Endothelial cell of umbilical vein (primary cell): ENCODE results near the gene GRIFIN. TPM values are rescaled to one million over a fixed set of nuclear protein-coding genes. Genes with fewer than 3 reads are reported as not detected.

Experiments
- BruUV-seq: library from RNA; stranded (reverse); fragments of 400-500 nt; replicated peaks from 2 replicates; lab custom pipeline; 2021; lab: Mats Ljungman, UMichigan
- CTCF ChIA-PET: fragments of 300-600, 350-600 bp; sonication (Branson Sonifier 250); formaldehyde crosslinking; loops from one replicate; lab custom pipeline; 2021; ENCODE audit warnings: antibody characterized with exemption, inconsistent platforms; lab: Charles Lee
- POLR2A ChIA-PET: fragments of 300-600, 350-600 bp; sonication (Branson Sonifier 250); formaldehyde crosslinking; loops from one replicate; lab custom pipeline; 2021; ENCODE audit warnings: antibody characterized with exemption, inconsistent platforms; lab: Charles Lee
- DNase-seq: peaks from one replicate; pipeline ENCODE4 v3.0.0-alpha.2; 2011; ENCODE audit warnings: low read depth, low spot score
- FAIRE-seq: peaks from 2 replicates; lab custom pipeline; 2011; peaks lifted over from hg19 to GRCh38; lab: Jason Lieb, UNC
- H2AFZ ChIP-seq: 2 replicates; pipeline ENCODE4 v1.6.0; 2012; ENCODE audit warnings: low read depth, low read length, control low read depth, inconsistent platforms
- H3K27ac ChIP-seq: 2 replicates; pipeline ENCODE4 v1.5.1; 2011; ENCODE audit warnings: low read depth, mild to moderate bottlenecking, control low read depth, low read length, moderate library complexity; ENCODE audit not compliant: insufficient read depth
- H3K27me3 ChIP-seq, 2 experiments: 2 replicates each; pipeline versions ENCODE4 v1.6.0 to v1.6.1; 2011; ENCODE audit warnings: low read length in 2 of 2, mixed read lengths in 1 of 2; ENCODE audit not compliant: control insufficient read depth in 2 of 2, insufficient read depth in 2 of 2
- H3K36me3 ChIP-seq, 2 experiments: 2 replicates in 1 of 2; 3 replicates in 1 of 2; pipeline ENCODE4 v1.5.1; 2011; ENCODE audit warnings: low read length in 2 of 2, mild to moderate bottlenecking in 1 of 2, moderate library complexity in 1 of 2; ENCODE audit not compliant: control insufficient read depth in 2 of 2, insufficient read depth in 2 of 2; ENCODE audit errors: extremely low read depth in 1 of 2
- H3K4me1 ChIP-seq: 3 replicates; pipeline ENCODE4 v1.5.1; 2011; ENCODE audit warnings: mild to moderate bottlenecking, low read length; ENCODE audit not compliant: control insufficient read depth, insufficient read depth; ENCODE audit errors: extremely low read depth
- H3K4me2 ChIP-seq: 2 replicates; pipeline ENCODE4 v1.6.1; 2011; ENCODE audit warnings: low read length, control low read depth, mixed read lengths; ENCODE audit not compliant: insufficient read depth
- H3K4me3 ChIP-seq, 3 experiments: fragments of 200-600 bp in 1 of 3; sonication (generic), shearing (Covaris generic) in 1 of 3; replicated peaks in 1 of 3; 2 replicates each; pipeline ENCODE4 v1.5.1; 2011 to 2016; ENCODE audit warnings: control low read depth in 3 of 3, low read length in 3 of 3, mild to moderate bottlenecking in 2 of 3, inconsistent platforms in 1 of 3, low read depth in 1 of 3, moderate library complexity in 1 of 3; ENCODE audit not compliant: insufficient read depth in 1 of 3
- H3K79me2 ChIP-seq: 2 replicates; pipeline ENCODE4 v1.6.0; 2012; ENCODE audit warnings: low read length, inconsistent platforms; ENCODE audit not compliant: control insufficient read depth, insufficient read depth
- H3K9ac ChIP-seq: replicated peaks from 2 replicates; pipeline ENCODE3; 2011; ENCODE audit warnings: low read length, control low read depth; ENCODE audit not compliant: insufficient read depth; ENCODE audit errors: extremely low read depth
- H3K9me1 ChIP-seq: replicated peaks from 3 replicates; pipeline ENCODE4 v1.6.0; 2011; ENCODE audit warnings: mild to moderate bottlenecking, low read length; ENCODE audit not compliant: control insufficient read depth, insufficient read depth; ENCODE audit errors: extremely low read depth
- H3K9me3 ChIP-seq: replicated peaks from 2 replicates; pipeline ENCODE4 v1.5.1; 2012; ENCODE audit warnings: low read length, inconsistent platforms; ENCODE audit not compliant: control insufficient read depth, insufficient read depth
- H4K20me1 ChIP-seq: replicated peaks from 2 replicates; pipeline ENCODE3; 2011; ENCODE audit warnings: mild to moderate bottlenecking, low read length; ENCODE audit not compliant: control insufficient read depth, insufficient read depth; ENCODE audit errors: extremely low read depth
- CTCF ChIP-seq, 2 donors: IDR thresholded peaks; 1 replicate in 1 of 2; 2 replicates in 1 of 2; pipeline ENCODE4 v1.5.1; 2011; ENCODE audit warnings: low read length in 2 of 2, mild to moderate bottlenecking in 2 of 2, moderate library complexity in 2 of 2, control low read depth in 1 of 2, inconsistent platforms in 1 of 2, low read depth in 1 of 2; ENCODE audit not compliant: insufficient read depth in 1 of 2; ENCODE audit errors: extremely low read depth in 1 of 2
- EZH2 ChIP-seq: IDR thresholded peaks from 2 replicates; pipeline ENCODE4 v1.6.1; 2012; ENCODE audit warnings: borderline replicate concordance, low read depth, mild to moderate bottlenecking, moderate library complexity, low read length, inconsistent platforms; ENCODE audit not compliant: severe bottlenecking
- FOS ChIP-seq: IDR thresholded peaks from 2 replicates; pipeline ENCODE4 v1.6.1; 2011; ENCODE audit warnings: mild to moderate bottlenecking, low read length, moderate library complexity, borderline replicate concordance; ENCODE audit not compliant: insufficient read depth
- GATA2 ChIP-seq: IDR thresholded peaks from 2 replicates; pipeline ENCODE4 v1.7.0; 2011; ENCODE audit warnings: low read depth, mild to moderate bottlenecking, moderate library complexity, mixed read lengths, low read length; ENCODE audit not compliant: insufficient read length, insufficient read depth
- JUN ChIP-seq: IDR thresholded peaks from 2 replicates; pipeline ENCODE4 v1.6.1; 2011; ENCODE audit warnings: borderline replicate concordance, low read depth; ENCODE audit not compliant: insufficient read length, insufficient read depth
- MAX ChIP-seq: IDR thresholded peaks from 2 replicates; pipeline ENCODE4 v1.6.1; 2011; ENCODE audit not compliant: insufficient read depth, insufficient read length
- MYC ChIP-seq: IDR thresholded peaks from one replicate; pipeline ENCODE4 v1.6.1; 2011; ENCODE audit warnings: mild to moderate bottlenecking, low read depth, low read length
- POLR2A ChIP-seq: IDR thresholded peaks from 2 replicates; pipeline ENCODE4 v1.6.1; 2012; ENCODE audit warnings: low read depth, mild to moderate bottlenecking, control low read depth, low read length
- POLR2AphosphoS5 ChIP-seq: IDR thresholded peaks from 2 replicates; pipeline ENCODE4 v1.6.1; 2012; ENCODE audit warnings: low read depth, mild to moderate bottlenecking, control low read depth, low read length, moderate library complexity; ENCODE audit not compliant: insufficient read depth
- dilution Hi-C: fragments of 300-500 bp; cut with MboI; formaldehyde crosslinking; loops from one replicate; pipeline ENCODE4 v1.15.0; 2019; ENCODE audit warnings: low sequenced_read_pairs; ENCODE audit not compliant: extremely low pct_ligation_motif_present
- intact Hi-C: fragments of 100-400 bp; cut with micrococcal nuclease; formaldehyde crosslinking; loops from one replicate; pipeline ENCODE4 v1.10.0; 2022
- polyA plus RNA-seq, 4 experiments: library from polyadenylated mRNA; depleted of rRNA in 3 of 4; stranded (reverse) in 3 of 4; unstranded in 1 of 4; fragments of >200 nt; gene quantifications; 2 replicates each; pipeline versions ENCODE4 v1.2.1 to v1.2.3, GENCODE V29; 2011 to 2012; ENCODE audit warnings: missing spikeins in 1 of 4
- total RNA-seq: library from RNA; stranded (reverse); gene quantifications from 2 replicates; pipeline ENCODE4 v1.2.3, GENCODE V29; 2021

Gene GRIFIN
- total and polyA plus RNA-seq, 2 donors (not counting 3 experiments of a cell fraction or from before 2014, with no cell fraction given) = not detected

- intact Hi-C loops = loop anchor here (10.0 kb wide), 1 partner anchor 863 kb away; the partner anchor contains the start of gene PSMG3
- FAIRE-seq (no peak), DNase-seq (no peak)
- peaks cover 0 to 4% of the 10 kb centered on the region in 2 experiments for H3K36me3 ChIP-seq
- no peaks in the 10 kb centered on the region for H3K9me3 ChIP-seq
- no peak overlapping the region for H3K9ac ChIP-seq
- H3K4me1 ChIP-seq = no peaks in the 10 kb centered on the region
- H3K27me3 ChIP-seq = no peaks in the 10 kb centered on the region
- no peaks in the 10 kb centered on the region for H3K9me1 ChIP-seq
- H3K4me2 ChIP-seq = no peak overlapping the region
- TF ChIP-seq EZH2 = no peak
- no peak for TF ChIP-seq GATA2
- no peak for TF ChIP-seq MYC
- no peak for TF ChIP-seq MAX
- TF ChIP-seq JUN = no peak
- H3K4me3 ChIP-seq = no peak overlapping the region
- ChIA-PET CTCF (interaction anchor here (0.8 kb wide), 1 partner anchor 13 kb away, joined by 3 read pairs; no protein-coding TSS in a partner anchor), POLR2A (no interaction called here)
- H4K20me1 ChIP-seq = no peaks in the 10 kb centered on the region
- H3K79me2 ChIP-seq = no peaks in the 10 kb centered on the region
- H2AFZ ChIP-seq = no peak overlapping the region
- no peak overlapping the region for H3K27ac ChIP-seq
- no TSS peak for BruUV-seq
- dilution Hi-C loops = no loop called here
Observed at GRCh38 chr7:2438186-2438585, 38.0 kb downstream of the GRIFIN start.

DNA sequence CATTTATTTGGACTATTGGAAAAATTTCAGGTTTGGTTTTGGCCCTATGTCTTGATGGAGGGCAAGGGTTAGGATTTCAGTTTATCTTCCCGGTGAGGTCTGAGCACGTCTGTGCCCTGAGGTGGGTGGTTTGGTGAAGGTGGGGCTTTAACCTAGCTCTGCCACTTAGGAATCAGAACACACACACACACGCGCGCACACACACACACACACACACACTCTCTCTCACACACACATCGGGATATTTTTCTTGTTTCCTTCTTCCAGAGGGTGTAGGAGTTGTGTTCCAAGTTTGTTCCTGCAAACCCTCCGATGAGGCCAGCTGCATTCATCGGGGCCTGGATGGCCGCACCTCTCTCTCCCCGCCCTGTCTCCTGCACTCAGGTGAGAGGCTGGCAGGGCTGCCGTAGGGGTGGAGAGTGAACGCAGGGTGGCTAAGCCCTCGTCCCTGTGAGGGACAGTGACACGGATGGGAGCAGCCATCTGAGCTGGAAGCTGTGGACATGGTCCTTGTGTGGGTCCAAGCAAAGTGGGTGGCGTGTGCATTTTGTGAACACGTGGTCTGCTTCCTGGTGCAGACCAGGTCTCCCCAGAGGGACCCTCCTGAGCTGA, 38.6 kb downstream of the GRIFIN start:
- H3K27ac ChIP-seq = no peak overlapping the region
- H3K36me3 ChIP-seq = peaks cover 0 to 7% of the 10 kb centered on the region in 2 experiments
- dilution Hi-C loops (no loop called here), intact Hi-C loops (loop anchor here (10.0 kb wide), 1 partner anchor 863 kb away; the partner anchor contains the start of gene PSMG3)
- H3K9ac ChIP-seq = no peak overlapping the region
- ChIA-PET POLR2A (no interaction called here), CTCF (interaction anchor here (0.8 kb wide), 1 partner anchor 14 kb away, joined by 3 read pairs; no protein-coding TSS in a partner anchor)
- TF ChIP-seq MAX (no peak), FOS (no peak), MYC (no peak), JUN (no peak), CTCF (IDR thresholded peaks at IDR 0.05; ENCODE audit: extremely low read depth in 1 of 2, insufficient read depth in 1 of 2, low read depth in 1 of 2, low read length in 2 of 2) (no peak), EZH2 (no peak), POLR2AphosphoS5 (no peak), GATA2 (no peak), POLR2A (no peak)
- no TSS peak for BruUV-seq
- H3K79me2 ChIP-seq = no peaks in the 10 kb centered on the region
- H3K9me1 ChIP-seq = no peaks in the 10 kb centered on the region
- no peak overlapping the region for H2AFZ ChIP-seq
- no peak overlapping the region for H3K4me3 ChIP-seq
- H3K27me3 ChIP-seq = no peaks in the 10 kb centered on the region
- no peak for FAIRE-seq
- no peak for DNase-seq
- H3K4me2 ChIP-seq = no peak overlapping the region
- H3K9me3 ChIP-seq = no peaks in the 10 kb centered on the region
- H3K4me1 ChIP-seq = no peaks in the 10 kb centered on the region
- no peaks in the 10 kb centered on the region for H4K20me1 ChIP-seq
